Left ventricle myocardium inferior (tissue), 1 donor: ENCODE data around the gene CTPS1. TPM values are rescaled to one million over a fixed set of nuclear protein-coding genes. Genes with fewer than 3 reads are reported as not detected.

Experiments used
- DNase-seq: peaks from one replicate; pipeline ENCODE4 v3.0.0-alpha.2; 2020
- H3K27ac ChIP-seq: fragments of 200-600 bp; replicated peaks from 2 replicates; pipeline ENCODE4 v1.8.0; 2021
- H3K27me3 ChIP-seq: fragments of 200-600 bp; 2 replicates; pipeline ENCODE4 v1.8.0; 2021; ENCODE audit warnings: low read depth
- H3K36me3 ChIP-seq: fragments of 200-600 bp; 2 replicates; pipeline ENCODE4 v1.8.0; 2021
- H3K4me1 ChIP-seq: fragments of 200-600 bp; 2 replicates; pipeline ENCODE4 v1.8.0; 2021
- H3K4me3 ChIP-seq: fragments of 200-600 bp; 2 replicates; pipeline ENCODE4 v1.8.0; 2021; ENCODE audit warnings: mild to moderate bottlenecking, moderate library complexity
- H3K9me3 ChIP-seq: fragments of 200-600 bp; replicated peaks from 2 replicates; pipeline ENCODE4 v1.8.0; 2021
- CTCF ChIP-seq: fragments of 200-600 bp; IDR thresholded peaks from 2 replicates; pipeline ENCODE4 v1.8.0; 2021; ENCODE audit warnings: antibody characterized with exemption, mild to moderate bottlenecking, borderline replicate concordance
- intact Hi-C: fragments of 100-400 bp; cut with micrococcal nuclease; formaldehyde crosslinking; loops from one replicate; pipeline ENCODE4 v1.11.0; 2022
- total RNA-seq: library from RNA; stranded (reverse); fragmentation: NEBNext Ultra II Directional; extraction: Animal tissue kit (Norgen Biotek cat#: 25700); gene quantifications from one replicate; pipeline ENCODE4 v1.2.1, GENCODE V29; 2021
- donor health status: DM: no; HTN: yes; CAD: no; lungs with severe emphysema.

The CTPS1 gene
- total RNA-seq, 1 donor from 2014 or later = 7.1 TPM

GRCh38 chr1:40985161-40985560, 5.7 kb downstream of the CTPS1 start:
- Histone ChIP-seq H3K9me3 (no peaks in the 10 kb centered on the region), H3K4me3 (no peak overlapping the region), H3K27me3 (no peaks in the 10 kb centered on the region), H3K27ac (peak overlapping the region; percentile 11), H3K4me1 (peaks cover 53% of the 10 kb centered on the region), H3K36me3 (peaks cover 42% of the 10 kb centered on the region)
- no peak for TF ChIP-seq CTCF
- no peak for DNase-seq
- intact Hi-C loops = no loop called here

GRCh38 chr1:40985875-40986274, 6.4 kb downstream of the CTPS1 start:
- intact Hi-C loops = no loop called here
- Histone ChIP-seq H3K4me1 (peaks cover 46% of the 10 kb centered on the region), H3K9me3 (no peaks in the 10 kb centered on the region), H3K27me3 (no peaks in the 10 kb centered on the region), H3K27ac (no peak overlapping the region), H3K4me3 (no peak overlapping the region), H3K36me3 (peaks cover 49% of the 10 kb centered on the region)
- DNase-seq = no peak
- TF ChIP-seq CTCF = no peak

GRCh38 chr1:40986328-40986783, 6.9 kb downstream of the CTPS1 start:
- no peak for DNase-seq
- Histone ChIP-seq H3K4me3 (no peak overlapping the region), H3K27ac (peak overlapping the region; percentile 47), H3K4me1 (peaks cover 41% of the 10 kb centered on the region), H3K36me3 (peaks cover 54% of the 10 kb centered on the region), H3K27me3 (no peaks in the 10 kb centered on the region), H3K9me3 (no peaks in the 10 kb centered on the region)
- no peak for TF ChIP-seq CTCF
- intact Hi-C loops = no loop called here

- no peak for TF ChIP-seq CTCF
- Histone ChIP-seq H3K27me3 (no peaks in the 10 kb centered on the region), H3K4me1 (peaks cover 38% of the 10 kb centered on the region), H3K4me3 (no peak overlapping the region), H3K36me3 (peaks cover 60% of the 10 kb centered on the region), H3K27ac (peak overlapping the region; percentile 47), H3K9me3 (no peaks in the 10 kb centered on the region)
- DNase-seq = no peak
- intact Hi-C loops = no loop called here
Measured at GRCh38 chr1:40986956-40987355, 7.5 kb downstream of the CTPS1 start.

- peaks cover 35% of the 10 kb centered on the region for H3K4me1 ChIP-seq
- no peak for DNase-seq
- no peak overlapping the region for H3K4me3 ChIP-seq
- intact Hi-C loops = no loop called here
- TF ChIP-seq CTCF = no peak
- no peaks in the 10 kb centered on the region for H3K9me3 ChIP-seq
- peaks cover 65% of the 10 kb centered on the region for H3K36me3 ChIP-seq
- H3K27ac ChIP-seq = peak overlapping the region; percentile 47
- no peaks in the 10 kb centered on the region for H3K27me3 ChIP-seq
Measured at GRCh38 chr1:40987439-40988276, 8.2 kb downstream of the CTPS1 start.
